SJSA1 (cell line): ENCODE data around the gene MYT1. TPM values are rescaled to one million over a fixed set of nuclear protein-coding genes. Genes with fewer than 3 reads are reported as not detected.

Source experiments
- DNase-seq, 2 experiments: peaks; one replicate each; pipeline ENCODE4 v3.0.0-alpha.2; 2015 to 2020; ENCODE audit warnings: low spot score in 2 of 2, low read depth in 1 of 2
- H3K27ac ChIP-seq: fragments of 250-450 bp; sonication (Bioruptor Pico); 2 replicates; pipeline ENCODE4 v1.5.1; 2020; ENCODE audit warnings: mild to moderate bottlenecking, moderate library complexity
- H3K27me3 ChIP-seq: fragments of 250-450 bp; sonication (Bioruptor Pico); replicated peaks from 2 replicates; pipeline ENCODE4 v1.5.1; 2020; ENCODE audit warnings: mild to moderate bottlenecking, moderate library complexity
- H3K36me3 ChIP-seq: fragments of 250-450 bp; sonication (Bioruptor Pico); 2 replicates; pipeline ENCODE4 v1.5.1; 2020; ENCODE audit warnings: mild to moderate bottlenecking
- H3K4me1 ChIP-seq: fragments of 250-450 bp; sonication (Bioruptor Pico); replicated peaks from 2 replicates; pipeline ENCODE4 v1.6.1; 2021; ENCODE audit warnings: mild to moderate bottlenecking
- H3K4me3 ChIP-seq: fragments of 250-450 bp; sonication (Bioruptor Pico); 2 replicates; pipeline ENCODE4 v1.5.1; 2020; ENCODE audit warnings: mild to moderate bottlenecking
- H3K9me3 ChIP-seq: fragments of 250-450 bp; sonication (Bioruptor Pico); replicated peaks from 2 replicates; pipeline ENCODE4 v1.5.1; 2020; ENCODE audit warnings: mild to moderate bottlenecking
- total RNA-seq: library from RNA; depleted of rRNA; stranded (reverse); fragments of >200 nt; shearing (Covaris generic); gene quantifications from 2 replicates; pipeline ENCODE4 v1.2.3, GENCODE V29; 2014

Gene MYT1
- total RNA-seq, 1 experiment from 2014 or later: not detected

- Histone ChIP-seq H3K4me3 (no peak overlapping the region), H3K27ac (no peak overlapping the region), H3K36me3 (no peaks in the 10 kb centered on the region), H3K9me3 (no peaks in the 10 kb centered on the region), H3K4me1 (no peaks in the 10 kb centered on the region), H3K27me3 (no peaks in the 10 kb centered on the region; the same call in 1 of the 2 replicates)
- DNase-seq: no peak
Measured at GRCh38 chr20:64240243-64241015, 76.2 kb downstream of the MYT1 start.

- H3K36me3 ChIP-seq: no peaks in the 10 kb centered on the region
- no peaks in the 10 kb centered on the region; the same call in 1 of the 2 replicates for H3K27me3 ChIP-seq
- H3K4me3 ChIP-seq: no peak overlapping the region
- H3K9me3 ChIP-seq: no peaks in the 10 kb centered on the region
- H3K27ac ChIP-seq: no peak overlapping the region
- no peak for DNase-seq
- H3K4me1 ChIP-seq: no peaks in the 10 kb centered on the region
Measured at GRCh38 chr20:64241061-64241460, 76.8 kb downstream of the MYT1 start.

GRCh38 chr20:64242003-64242796 is 77.9 kb downstream of the MYT1 start:
- no peak overlapping the region for H3K27ac ChIP-seq
- no peak overlapping the region for H3K4me3 ChIP-seq
- no peaks in the 10 kb centered on the region for H3K36me3 ChIP-seq
- no peak for DNase-seq
- no peaks in the 10 kb centered on the region for H3K4me1 ChIP-seq
- H3K9me3 ChIP-seq: no peaks in the 10 kb centered on the region
- no peaks in the 10 kb centered on the region; the same call in 1 of the 2 replicates for H3K27me3 ChIP-seq

GRCh38 chr20:64242797-64243475 is 78.7 kb downstream of the MYT1 start:
- no peak for DNase-seq

GRCh38 chr20:64244281-64244805 is 80.1 kb downstream of the MYT1 start:
- no peak for DNase-seq
- H3K4me1 ChIP-seq: no peaks in the 10 kb centered on the region
- H3K36me3 ChIP-seq: no peaks in the 10 kb centered on the region
- no peaks in the 10 kb centered on the region for H3K9me3 ChIP-seq
- peaks cover 9% of the 10 kb centered on the region for H3K27me3 ChIP-seq
- H3K4me3 ChIP-seq: no peak overlapping the region
- H3K27ac ChIP-seq: no peak overlapping the region

More at GRCh38 chr20:64242797-64243475, 78.7 kb downstream of the MYT1 start:
- no peak overlapping the region for H3K27ac ChIP-seq
- no peak overlapping the region for H3K4me3 ChIP-seq
- no peaks in the 10 kb centered on the region; the same call in 1 of the 2 replicates for H3K27me3 ChIP-seq
- no peaks in the 10 kb centered on the region for H3K36me3 ChIP-seq
- H3K9me3 ChIP-seq: no peaks in the 10 kb centered on the region
- no peaks in the 10 kb centered on the region for H3K4me1 ChIP-seq

GRCh38 chr20:64244870-64245603 is 80.8 kb downstream of the MYT1 start:
- H3K36me3 ChIP-seq: no peaks in the 10 kb centered on the region
- DNase-seq: no peak
- no peaks in the 10 kb centered on the region for H3K4me1 ChIP-seq
- no peak overlapping the region for H3K27ac ChIP-seq
- no peak overlapping the region for H3K4me3 ChIP-seq
- no peaks in the 10 kb centered on the region for H3K9me3 ChIP-seq
- H3K27me3 ChIP-seq: peaks cover 10% of the 10 kb centered on the region

- DNase-seq: no peak
- Histone ChIP-seq H3K27ac (no peak overlapping the region), H3K4me3 (no peak overlapping the region), H3K36me3 (no peaks in the 10 kb centered on the region), H3K9me3 (no peaks in the 10 kb centered on the region), H3K4me1 (no peaks in the 10 kb centered on the region), H3K27me3 (peaks cover 15% of the 10 kb centered on the region)
Measured at GRCh38 chr20:64245746-64246595, 81.7 kb downstream of the MYT1 start.

GRCh38 chr20:64246616-64247306 is 82.5 kb downstream of the MYT1 start:
- peaks cover 19% of the 10 kb centered on the region for H3K27me3 ChIP-seq
- H3K9me3 ChIP-seq: no peaks in the 10 kb centered on the region
- H3K4me3 ChIP-seq: no peak overlapping the region
- H3K27ac ChIP-seq: no peak overlapping the region
- no peaks in the 10 kb centered on the region for H3K4me1 ChIP-seq
- no peak for DNase-seq
- H3K36me3 ChIP-seq: no peaks in the 10 kb centered on the region

GRCh38 chr20:64247307-64247618 is 83.0 kb downstream of the MYT1 start:
- no peak for DNase-seq
- peaks cover 19% of the 10 kb centered on the region for H3K27me3 ChIP-seq
- H3K4me1 ChIP-seq: no peaks in the 10 kb centered on the region
- H3K27ac ChIP-seq: no peak overlapping the region
- no peaks in the 10 kb centered on the region for H3K9me3 ChIP-seq
- H3K36me3 ChIP-seq: no peaks in the 10 kb centered on the region
- no peak overlapping the region for H3K4me3 ChIP-seq

GRCh38 chr20:64247970-64248841 is 84.0 kb downstream of the MYT1 start:
- Histone ChIP-seq H3K4me3 (no peak overlapping the region), H3K9me3 (no peaks in the 10 kb centered on the region), H3K27me3 (peaks cover 19% of the 10 kb centered on the region), H3K27ac (no peak overlapping the region), H3K4me1 (no peaks in the 10 kb centered on the region), H3K36me3 (no peaks in the 10 kb centered on the region)
- DNase-seq: no peak

GRCh38 chr20:64250027-64250426 is 85.8 kb downstream of the MYT1 start:
- DNase-seq: no peak
- peaks cover 4% of the 10 kb centered on the region for H3K4me1 ChIP-seq
- peaks cover 19% of the 10 kb centered on the region for H3K27me3 ChIP-seq
- H3K9me3 ChIP-seq: no peaks in the 10 kb centered on the region
- H3K36me3 ChIP-seq: no peaks in the 10 kb centered on the region
- no peak overlapping the region for H3K27ac ChIP-seq
- H3K4me3 ChIP-seq: no peak overlapping the region
